Activated CD8-positive, alpha-beta memory T cell treated with anti-CD3 and anti-CD28 coated beads, Interleukin-2, amount 50 U/mL, for 4 hours (primary cell): ENCODE results near the gene GGTLC1.
"Not testable (repeated sequence)": the region's sequence is repeated elsewhere in the genome, so short reads cannot be mapped to it uniquely, and the experiment has no call there.

Source experiments
- DNase-seq: peaks from one replicate; pipeline ENCODE4 v3.0.0-alpha.2; 2020

The GGTLC1 gene

GRCh38 chr20:23988561-23988960 lies at the start of gene GGTLC1:
Gene GGTLC1 (minus strand): TSS chr20:23988779. CDS start chr20:23986611, 2,168 bp downstream.
- no peak for DNase-seq

GRCh38 chr20:24034820-24035219 lies 46.2 kb upstream of the GGTLC1 start:
- DNase-seq: no peak

- no peak for DNase-seq
Measured at GRCh38 chr20:24033565-24033964, 45.0 kb upstream of the GGTLC1 start.

- DNase-seq: no peak
Measured at GRCh38 chr20:24033151-24033550, 44.6 kb upstream of the GGTLC1 start.

- no peak for DNase-seq
Measured at GRCh38 chr20:24032400-24032898, 43.9 kb upstream of the GGTLC1 start.

- DNase-seq: peak; percentile 64
Measured at GRCh38 chr20:24027229-24027628, 38.6 kb upstream of the GGTLC1 start.

- no peak for DNase-seq
Measured at GRCh38 chr20:24022621-24023180, 34.1 kb upstream of the GGTLC1 start.

GRCh38 chr20:24018796-24019195 lies 30.2 kb upstream of the GGTLC1 start:
- no peak for DNase-seq

- no peak for DNase-seq
Measured at GRCh38 chr20:24017458-24017755, 28.8 kb upstream of the GGTLC1 start.

GRCh38 chr20:24016607-24017457 lies 28.3 kb upstream of the GGTLC1 start:
- DNase-seq: no peak

GRCh38 chr20:24013953-24014352 lies 25.4 kb upstream of the GGTLC1 start:
- no peak for DNase-seq

- no peak for DNase-seq
Measured at GRCh38 chr20:24011282-24011681, 22.7 kb upstream of the GGTLC1 start.

- no peak for DNase-seq
Measured at GRCh38 chr20:24007758-24008157, 19.2 kb upstream of the GGTLC1 start.

- no peak for DNase-seq
Measured at GRCh38 chr20:24007073-24007595, 18.6 kb upstream of the GGTLC1 start.

- DNase-seq: no peak
Measured at GRCh38 chr20:24006626-24007025, 18.0 kb upstream of the GGTLC1 start.

GRCh38 chr20:24004471-24004870 lies 15.9 kb upstream of the GGTLC1 start:
- no peak for DNase-seq

- DNase-seq: no peak
Measured at GRCh38 chr20:24002896-24003295, 14.3 kb upstream of the GGTLC1 start.

- no peak for DNase-seq
Measured at GRCh38 chr20:24001712-24002405, 13.3 kb upstream of the GGTLC1 start.

- no peak for DNase-seq
Measured at GRCh38 chr20:23998844-23999243, 10.3 kb upstream of the GGTLC1 start.

- no peak for DNase-seq
Measured at GRCh38 chr20:23998392-23998791, 9.8 kb upstream of the GGTLC1 start.

- peak; percentile 68 for DNase-seq
Measured at GRCh38 chr20:23995905-23996666, 7.5 kb upstream of the GGTLC1 start.

GRCh38 chr20:23995291-23995690 lies 6.7 kb upstream of the GGTLC1 start:
- not testable (repeated sequence) for DNase-seq
